Astrocyte of the cerebellum (primary cell): Measurements from ENCODE around the gene DSCAM.

Experiments used
- DNase-seq: peaks from one replicate; pipeline ENCODE4 v3.0.0-alpha.2; 2011; ENCODE audit warnings: low read depth
- H3K4me3 ChIP-seq: 2 replicates; pipeline ENCODE4 v1.5.1; 2011; ENCODE audit warnings: mild to moderate bottlenecking, low read depth, low read length, moderate library complexity
- CTCF ChIP-seq: IDR thresholded peaks from 2 replicates; pipeline ENCODE4 v1.5.1; 2012; ENCODE audit warnings: low read length, low read depth, moderate library complexity, mild to moderate bottlenecking; ENCODE audit errors: missing control alignments
- in situ Hi-C: cut with HindIII; loops from 2 replicates; pipeline ENCODE4 v1.10.0; 2017; ENCODE audit warnings: low sequenced_read_pairs

The DSCAM gene

GRCh38 chr21:40349591-40349990 is 497.4 kb downstream of the DSCAM start:
- TF ChIP-seq CTCF, result no peak

GRCh38 chr21:40345711-40346321 is 501.1 kb downstream of the DSCAM start:
- no peak overlapping the region for H3K4me3 ChIP-seq
- DNase-seq, result no peak
- in situ Hi-C loops, result no loop called here
- TF ChIP-seq CTCF, result no peak

More at GRCh38 chr21:40349591-40349990, 497.4 kb downstream of the DSCAM start:
- no peak overlapping the region for H3K4me3 ChIP-seq
- no peak for DNase-seq
- in situ Hi-C loops, result no loop called here

GRCh38 chr21:40340357-40340756 is 506.6 kb downstream of the DSCAM start:
- H3K4me3 ChIP-seq, result no peak overlapping the region
- TF ChIP-seq CTCF, result no peak
- DNase-seq, result no peak
- in situ Hi-C loops, result no loop called here

GRCh38 chr21:40339050-40339449 is 507.9 kb downstream of the DSCAM start:
- no peak for TF ChIP-seq CTCF

GRCh38 chr21:40337981-40338380 is 509.0 kb downstream of the DSCAM start:
- no peak for DNase-seq
- no peak overlapping the region for H3K4me3 ChIP-seq
- in situ Hi-C loops, result no loop called here
- no peak for TF ChIP-seq CTCF

More at GRCh38 chr21:40339050-40339449, 507.9 kb downstream of the DSCAM start:
- DNase-seq, result no peak
- in situ Hi-C loops, result no loop called here
- H3K4me3 ChIP-seq, result no peak overlapping the region

GRCh38 chr21:40335704-40336103 is 511.3 kb downstream of the DSCAM start:
- DNase-seq, result no peak
- in situ Hi-C loops, result no loop called here

More at GRCh38 chr21:40335704-40336103, 511.3 kb downstream of the DSCAM start:
- H3K4me3 ChIP-seq, result no peak overlapping the region
- TF ChIP-seq CTCF, result no peak
